ENCODE data around the gene HOXB7. TPM values are rescaled to one million over a fixed set of nuclear protein-coding genes. Genes with fewer than 3 reads are reported as not detected.

The HOXB7 gene
- total and polyA plus RNA-seq, 4 donors: 0.08 to 0.31 (median 0.27) TPM

GRCh38 chr17:48639982-48640857 lies 29.4 kb upstream of the HOXB7 start:
- H3K4me3 ChIP-seq (ENCODE audit: low read depth in 1 of 3, low read length in 3 of 3): no peak overlapping the region
- WGBS: 49% methylated on average over 6 of the region's 6 CpGs
- H3K9me3 ChIP-seq (ENCODE audit: control insufficient read depth in 4 of 4, low read length in 3 of 4): no peaks in the 10 kb centered on the region
- no peaks in the 10 kb centered on the region for H3K4me1 ChIP-seq (ENCODE audit: control insufficient read depth in 4 of 4, insufficient read depth in 4 of 4, low read length in 3 of 4)
- H3K9ac ChIP-seq (ENCODE audit: low read depth in 1 of 2, low read length in 2 of 2): no peak overlapping the region
- H3K36me3 ChIP-seq (ENCODE audit: control insufficient read depth in 4 of 4, insufficient read depth in 3 of 4, low read depth in 1 of 4, low read length in 3 of 4): no peaks in the 10 kb centered on the region
- DNase-seq (ENCODE audit: low spot score): no peak
- peaks cover 19 to 44% (median 29%) of the 10 kb centered on the region in 4 donors for H3K27me3 ChIP-seq (ENCODE audit: control insufficient read depth in 4 of 4, insufficient read depth in 4 of 4, low read length in 3 of 4)
- no peak overlapping the region for H3K27ac ChIP-seq (ENCODE audit: low read depth in 1 of 2, low read length in 2 of 2)
- TF ChIP-seq RXRA (IDR thresholded peaks at IDR 0.05) (no peak), GABPA (IDR thresholded peaks at IDR 0.05 in 1 of 2, conservative IDR thresholded peaks at IDR 0.05 in 1 of 2) (no peak), REST (IDR thresholded peaks at IDR 0.05) (no peak), FOXA1 (IDR thresholded peaks at IDR 0.05) (no peak), EGR1 (IDR thresholded peaks at IDR 0.05; ENCODE audit: low read depth in 2 of 2) (no peak), JUND (IDR thresholded peaks at IDR 0.05) (no peak), TAF1 (conservative IDR thresholded peaks at IDR 0.05) (no peak), HNF4G (IDR thresholded peaks at IDR 0.05) (no peak), ATF3 (IDR thresholded peaks at IDR 0.05) (no peak), YY1 (IDR thresholded peaks at IDR 0.05) (no peak), FOXA2 (IDR thresholded peaks at IDR 0.05) (no peak), NR2F2 (IDR thresholded peaks at IDR 0.05) (no peak), RAD21 (IDR thresholded peaks at IDR 0.05) (no peak), HNF4A (conservative IDR thresholded peaks at IDR 0.05) (no peak), MAX (IDR thresholded peaks at IDR 0.05) (no peak)
- TF ChIP-seq, protein P1, sequence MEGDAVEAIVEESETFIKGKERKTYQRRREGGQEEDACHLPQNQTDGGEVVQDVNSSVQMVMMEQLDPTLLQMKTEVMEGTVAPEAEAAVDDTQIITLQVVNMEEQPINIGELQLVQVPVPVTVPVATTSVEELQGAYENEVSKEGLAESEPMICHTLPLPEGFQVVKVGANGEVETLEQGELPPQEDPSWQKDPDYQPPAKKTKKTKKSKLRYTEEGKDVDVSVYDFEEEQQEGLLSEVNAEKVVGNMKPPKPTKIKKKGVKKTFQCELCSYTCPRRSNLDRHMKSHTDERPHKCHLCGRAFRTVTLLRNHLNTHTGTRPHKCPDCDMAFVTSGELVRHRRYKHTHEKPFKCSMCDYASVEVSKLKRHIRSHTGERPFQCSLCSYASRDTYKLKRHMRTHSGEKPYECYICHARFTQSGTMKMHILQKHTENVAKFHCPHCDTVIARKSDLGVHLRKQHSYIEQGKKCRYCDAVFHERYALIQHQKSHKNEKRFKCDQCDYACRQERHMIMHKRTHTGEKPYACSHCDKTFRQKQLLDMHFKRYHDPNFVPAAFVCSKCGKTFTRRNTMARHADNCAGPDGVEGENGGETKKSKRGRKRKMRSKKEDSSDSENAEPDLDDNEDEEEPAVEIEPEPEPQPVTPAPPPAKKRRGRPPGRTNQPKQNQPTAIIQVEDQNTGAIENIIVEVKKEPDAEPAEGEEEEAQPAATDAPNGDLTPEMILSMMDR (IDR thresholded peaks at IDR 0.05; ENCODE audit: low read depth, low read length, missing input control): no peak
- TF ChIP-seq, protein P2, sequence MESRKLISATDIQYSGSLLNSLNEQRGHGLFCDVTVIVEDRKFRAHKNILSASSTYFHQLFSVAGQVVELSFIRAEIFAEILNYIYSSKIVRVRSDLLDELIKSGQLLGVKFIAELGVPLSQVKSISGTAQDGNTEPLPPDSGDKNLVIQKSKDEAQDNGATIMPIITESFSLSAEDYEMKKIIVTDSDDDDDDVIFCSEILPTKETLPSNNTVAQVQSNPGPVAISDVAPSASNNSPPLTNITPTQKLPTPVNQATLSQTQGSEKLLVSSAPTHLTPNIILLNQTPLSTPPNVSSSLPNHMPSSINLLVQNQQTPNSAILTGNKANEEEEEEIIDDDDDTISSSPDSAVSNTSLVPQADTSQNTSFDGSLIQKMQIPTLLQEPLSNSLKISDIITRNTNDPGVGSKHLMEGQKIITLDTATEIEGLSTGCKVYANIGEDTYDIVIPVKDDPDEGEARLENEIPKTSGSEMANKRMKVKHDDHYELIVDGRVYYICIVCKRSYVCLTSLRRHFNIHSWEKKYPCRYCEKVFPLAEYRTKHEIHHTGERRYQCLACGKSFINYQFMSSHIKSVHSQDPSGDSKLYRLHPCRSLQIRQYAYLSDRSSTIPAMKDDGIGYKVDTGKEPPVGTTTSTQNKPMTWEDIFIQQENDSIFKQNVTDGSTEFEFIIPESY (IDR thresholded peaks at IDR 0.05): no peak

Measured in liver (tissue), 9 donors.